GM19023 (cell line): ENCODE data around the gene RSPH1.
A peak's percentile ranks its signal among the peaks of the same experiment; 100 is the strongest.

Experiments used
- ATAC-seq: cut with Tn5 transposase; IDR thresholded peaks from one replicate; pipeline ENCODE4 v1.9.1; 2021; ENCODE audit warnings: mild to moderate bottlenecking, moderate library complexity; ENCODE audit not compliant: unreplicated experiment

The RSPH1 gene

GRCh38 chr21:42496120-42496838 lies at the start of gene RSPH1:
Gene RSPH1, minus strand, starts transcription at chr21:42496224. Its CDS starts 38 bp downstream, at chr21:42496186.
- peak; percentile 98 for ATAC-seq

- no peak for ATAC-seq
Observed at GRCh38 chr21:42545745-42546144, 49.7 kb upstream of the RSPH1 start.

- no peak for ATAC-seq
Observed at GRCh38 chr21:42545317-42545716, 49.3 kb upstream of the RSPH1 start.

- no peak for ATAC-seq
Observed at GRCh38 chr21:42544544-42544943, 48.5 kb upstream of the RSPH1 start.

GRCh38 chr21:42543106-42543847 lies 47.3 kb upstream of the RSPH1 start:
- ATAC-seq, result no peak

GRCh38 chr21:42542596-42542995 lies 46.6 kb upstream of the RSPH1 start:
- ATAC-seq, result no peak

GRCh38 chr21:42542196-42542595 lies 46.2 kb upstream of the RSPH1 start:
- ATAC-seq, result no peak

- ATAC-seq, result no peak
Observed at GRCh38 chr21:42541618-42542017, 45.6 kb upstream of the RSPH1 start.

GRCh38 chr21:42541174-42541573 lies 45.1 kb upstream of the RSPH1 start:
- no peak for ATAC-seq

- no peak for ATAC-seq
Observed at GRCh38 chr21:42540396-42540795, 44.4 kb upstream of the RSPH1 start.

GRCh38 chr21:42539931-42540343 lies 43.9 kb upstream of the RSPH1 start:
- no peak for ATAC-seq

GRCh38 chr21:42539342-42539741 lies 43.3 kb upstream of the RSPH1 start:
- ATAC-seq, result no peak

- ATAC-seq, result no peak
Observed at GRCh38 chr21:42538479-42539275, 42.7 kb upstream of the RSPH1 start.

- ATAC-seq, result no peak
Observed at GRCh38 chr21:42537106-42537742, 41.2 kb upstream of the RSPH1 start.

- ATAC-seq, result no peak
Observed at GRCh38 chr21:42536601-42537000, 40.6 kb upstream of the RSPH1 start.

- no peak for ATAC-seq
Observed at GRCh38 chr21:42535602-42536171, 39.7 kb upstream of the RSPH1 start.

- peak; percentile 54 for ATAC-seq
Observed at GRCh38 chr21:42534421-42535378, 38.7 kb upstream of the RSPH1 start.

GRCh38 chr21:42533963-42534355 lies 37.9 kb upstream of the RSPH1 start:
- no peak for ATAC-seq

- ATAC-seq, result no peak
Observed at GRCh38 chr21:42533306-42533962, 37.4 kb upstream of the RSPH1 start.
